ENCODE data around the gene MORF4L1.

- TF ChIP-seq CTCF (IDR thresholded peaks at IDR 0.05; ENCODE audit: insufficient read depth, low read length, poor library complexity, severe bottlenecking) (no peak), EZH2phosphoT487 (conservative IDR thresholded peaks at IDR 0.05; ENCODE audit: low read length) (no peak)
Observed at GRCh38 chr15:78836333-78836732, 36.4 kb upstream of the MORF4L1 start.

All from SU-DHL-6 (cell line).